Measurements from ENCODE around the gene XRN2. TPM values are rescaled to one million over a fixed set of nuclear protein-coding genes. Genes with fewer than 3 reads are reported as not detected.
"Not testable (repeated sequence)": the region's sequence is repeated elsewhere in the genome, so short reads cannot be mapped to it uniquely, and the experiment has no call there.

Gene XRN2
- total RNA-seq, 1 experiment from 2014 or later: 123 TPM

- in situ Hi-C loops (cut with HindIII; ENCODE audit: low sequenced_read_pairs): no loop called here
- no peak for DNase-seq (ENCODE audit: low spot score)
These were observed 94.4 kb downstream of the XRN2 start, which contains the start of gene NKX2-4 for GRCh38 chr20:21397341-21398108. Gene NKX2-4 (minus strand): TSS chr20:21397526. CDS start chr20:21397399, 127 bp downstream.

- in situ Hi-C loops (cut with HindIII; ENCODE audit: low sequenced_read_pairs): no loop called here
- DNase-seq (ENCODE audit: low spot score): no peak
These were observed 95.2 kb downstream of the XRN2 start for GRCh38 chr20:21398109-21399004.

- in situ Hi-C loops (cut with HindIII; ENCODE audit: low sequenced_read_pairs): no loop called here
- no peak for DNase-seq (ENCODE audit: low spot score)
These were observed 95.9 kb downstream of the XRN2 start for GRCh38 chr20:21399005-21399475.

GRCh38 chr20:21411725-21412124, 108.6 kb downstream of the XRN2 start:
- in situ Hi-C loops (cut with HindIII; ENCODE audit: low sequenced_read_pairs): no loop called here
- no peak for DNase-seq (ENCODE audit: low spot score)

- in situ Hi-C loops (cut with HindIII; ENCODE audit: low sequenced_read_pairs); DNase-seq (ENCODE audit: low spot score): not testable (repeated sequence)
These were observed 110.9 kb downstream of the XRN2 start for GRCh38 chr20:21413996-21414395.

- in situ Hi-C loops (cut with HindIII; ENCODE audit: low sequenced_read_pairs); DNase-seq (ENCODE audit: low spot score): not testable (repeated sequence)
These were observed 116.0 kb downstream of the XRN2 start for GRCh38 chr20:21419147-21419546.

GRCh38 chr20:21421601-21422236, 118.6 kb downstream of the XRN2 start:
- in situ Hi-C loops (cut with HindIII; ENCODE audit: low sequenced_read_pairs): no loop called here

GRCh38 chr20:21423712-21424111, 120.6 kb downstream of the XRN2 start:
- in situ Hi-C loops (cut with HindIII; ENCODE audit: low sequenced_read_pairs); DNase-seq (ENCODE audit: low spot score): not testable (repeated sequence)

More at GRCh38 chr20:21421601-21422236, 118.6 kb downstream of the XRN2 start:
- DNase-seq (ENCODE audit: low spot score): no peak

- in situ Hi-C loops (cut with HindIII; ENCODE audit: low sequenced_read_pairs): no loop called here
- DNase-seq (ENCODE audit: low spot score): no peak
These were observed 121.7 kb downstream of the XRN2 start for GRCh38 chr20:21424846-21425245.

GRCh38 chr20:21430020-21430419, 126.9 kb downstream of the XRN2 start:
- DNase-seq (ENCODE audit: low spot score): no peak
- in situ Hi-C loops (cut with HindIII; ENCODE audit: low sequenced_read_pairs): no loop called here

- in situ Hi-C loops (cut with HindIII; ENCODE audit: low sequenced_read_pairs): no loop called here
These were observed 129.8 kb downstream of the XRN2 start for GRCh38 chr20:21432911-21433310.

GRCh38 chr20:21433329-21433890, 130.3 kb downstream of the XRN2 start:
- DNase-seq (ENCODE audit: low spot score): no peak

More at GRCh38 chr20:21432911-21433310, 129.8 kb downstream of the XRN2 start:
- DNase-seq (ENCODE audit: low spot score): no peak

GRCh38 chr20:21435576-21435975, 132.4 kb downstream of the XRN2 start:
- no peak for DNase-seq (ENCODE audit: low spot score)
- in situ Hi-C loops (cut with HindIII; ENCODE audit: low sequenced_read_pairs): no loop called here

More at GRCh38 chr20:21433329-21433890, 130.3 kb downstream of the XRN2 start:
- in situ Hi-C loops (cut with HindIII; ENCODE audit: low sequenced_read_pairs): no loop called here

- DNase-seq (ENCODE audit: low spot score): no peak
- in situ Hi-C loops (cut with HindIII; ENCODE audit: low sequenced_read_pairs): no loop called here
These were observed 133.1 kb downstream of the XRN2 start for GRCh38 chr20:21436205-21436604.

- in situ Hi-C loops (cut with HindIII; ENCODE audit: low sequenced_read_pairs): no loop called here
- no peak for DNase-seq (ENCODE audit: low spot score)
These were observed 134.1 kb downstream of the XRN2 start for GRCh38 chr20:21437248-21437647.

- in situ Hi-C loops (cut with HindIII; ENCODE audit: low sequenced_read_pairs): no loop called here
- no peak for DNase-seq (ENCODE audit: low spot score)
These were observed 134.7 kb downstream of the XRN2 start for GRCh38 chr20:21437816-21438215.

Measured in G401 (cell line).